ENCODE results near the gene NPC1L1. TPM values are rescaled to one million over a fixed set of nuclear protein-coding genes. Genes with fewer than 3 reads are reported as not detected.
A peak's percentile ranks its signal among the peaks of the same experiment; 100 is the strongest.

NPC1L1 gene
- total RNA-seq, 1 experiment from 2014 or later = 0.28 TPM

DNA sequence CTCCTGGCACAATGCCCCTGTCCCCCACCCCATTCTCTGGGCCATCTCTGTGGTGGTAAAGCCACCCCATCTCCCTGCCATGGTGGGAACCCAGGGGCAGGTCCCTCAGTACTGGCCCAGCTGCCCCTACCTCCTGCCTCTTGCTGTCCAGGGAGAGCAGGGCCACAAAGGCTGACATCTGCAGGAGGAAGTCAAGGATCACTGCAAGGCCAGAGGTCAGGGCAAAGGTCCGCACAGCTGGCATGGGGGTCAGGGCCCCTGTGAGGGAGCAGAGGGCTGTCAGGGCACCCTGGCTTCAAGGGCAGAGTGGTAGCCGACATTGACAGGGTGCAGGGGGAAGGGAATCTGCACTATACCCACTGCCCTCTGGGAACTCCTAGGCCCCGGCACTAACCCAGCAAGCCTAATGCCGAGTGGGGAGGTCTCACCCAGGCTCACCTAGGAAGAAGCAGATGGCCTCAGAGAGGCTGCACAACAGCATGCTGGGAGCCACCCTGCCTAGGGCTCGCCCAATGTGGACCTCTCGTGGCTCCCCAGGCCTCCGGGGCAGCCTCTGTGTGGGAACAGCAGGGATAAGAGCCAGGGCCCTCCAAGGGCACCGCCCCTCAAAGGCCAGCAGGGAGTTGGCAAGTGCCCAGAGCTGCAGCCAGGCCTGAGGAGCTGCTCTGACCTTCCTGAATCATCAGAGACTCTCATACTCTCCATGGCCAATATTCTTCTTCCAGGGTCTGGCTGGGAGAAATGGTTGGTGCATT, 7.7 kb downstream of the NPC1L1 start:
- Histone ChIP-seq H3K4me1 (replicated peaks; ENCODE audit: insufficient read depth) (no peaks in the 10 kb centered on the region), H3K36me3 (ENCODE audit: low read depth) (no peaks in the 10 kb centered on the region), H3K9me3 (ENCODE audit: insufficient read depth, low read depth) (no peaks in the 10 kb centered on the region), H3K4me2 (no peak overlapping the region), H3K27me3 (ENCODE audit: insufficient read depth, low read depth) (no peaks in the 10 kb centered on the region), H3K79me2 (ENCODE audit: low read depth) (no peaks in the 10 kb centered on the region), H3K27ac (no peak overlapping the region), H3K4me3 (no peak overlapping the region), H2AFZ (no peak overlapping the region), H3K9me2 (ENCODE audit: insufficient read depth) (no peaks in the 10 kb centered on the region), H3F3A (ENCODE audit: insufficient read depth, low read depth) (no peaks in the 10 kb centered on the region), H4K20me1 (ENCODE audit: insufficient read depth) (no peaks in the 10 kb centered on the region)
- POLR2A ChIA-PET (ENCODE audit: unreplicated experiment) = no interaction called here
- CTCF ChIA-PET = interaction anchor here (1.5 kb wide), 1 partner anchor 43 kb away, joined by 6 read pairs; the partner anchor contains the start of gene NUDCD3
- no TSS peak for BruUV-seq (replicated peaks)
- peak in 1 of 2 experiments; percentile 33 for DNase-seq
- intact Hi-C loops (cut with micrococcal nuclease; ENCODE audit: unreplicated experiment) = no loop called here
- TF ChIP-seq CTCF (conservative IDR thresholded peaks at IDR 0.05) = no peak
- TF ChIP-seq EZH2 (IDR thresholded peaks at IDR 0.05; ENCODE audit: low read depth) = no peak

DNA sequence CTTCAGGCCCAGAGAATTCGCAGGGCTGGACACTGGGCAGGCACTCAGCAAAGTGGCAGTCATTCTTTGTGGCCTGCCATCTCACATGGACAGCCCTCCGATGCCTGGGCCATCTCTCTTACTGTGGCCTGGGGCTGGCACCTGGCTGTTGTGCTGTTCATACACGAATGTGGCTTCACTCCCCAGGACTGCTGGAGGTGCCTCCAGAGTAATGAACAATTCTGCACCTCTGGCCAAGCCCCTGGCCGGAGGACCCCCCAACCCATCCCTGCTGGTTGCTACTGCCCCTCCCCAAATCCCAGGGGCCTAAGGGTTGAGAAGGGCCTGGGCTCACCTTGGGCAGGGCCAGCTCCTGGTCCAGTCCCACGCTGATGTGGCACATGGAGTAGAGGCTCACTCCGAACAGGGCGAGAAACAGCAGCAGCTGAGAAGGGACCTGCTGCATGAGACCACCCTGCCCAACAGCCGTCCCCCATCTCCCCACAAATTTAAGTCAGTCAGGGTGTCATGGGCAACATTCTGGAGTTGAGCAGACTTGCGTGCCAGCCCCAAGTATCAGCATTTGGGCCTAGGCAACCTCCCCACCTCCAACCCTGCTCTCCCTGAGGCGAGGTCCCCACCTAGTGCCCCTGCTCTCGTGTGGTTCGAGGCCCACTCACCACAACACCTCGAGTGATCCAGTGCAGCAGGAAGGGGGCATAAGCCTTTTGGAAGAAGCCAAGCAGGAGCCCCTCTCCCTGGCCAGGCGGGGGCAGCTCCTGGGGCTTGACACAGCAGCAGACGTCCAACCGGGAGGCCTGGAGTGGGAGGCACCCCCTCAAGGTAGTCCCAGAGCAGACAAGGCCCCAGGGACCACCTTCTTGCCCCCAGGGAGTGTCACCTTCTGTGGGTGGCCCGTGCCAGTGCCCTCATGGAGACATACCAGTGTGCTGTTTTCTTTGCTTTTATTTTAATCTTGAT, 9.4 kb downstream of the NPC1L1 start:
- no peak for DNase-seq
- BruUV-seq (replicated peaks) = no TSS peak
- Histone ChIP-seq H3K27me3 (ENCODE audit: insufficient read depth, low read depth) (no peaks in the 10 kb centered on the region), H4K20me1 (ENCODE audit: insufficient read depth) (no peaks in the 10 kb centered on the region), H3K4me3 (no peak overlapping the region), H3K9me2 (ENCODE audit: insufficient read depth) (no peaks in the 10 kb centered on the region), H3K9me3 (ENCODE audit: insufficient read depth, low read depth) (no peaks in the 10 kb centered on the region), H2AFZ (no peak overlapping the region), H3K79me2 (ENCODE audit: low read depth) (no peaks in the 10 kb centered on the region), H3F3A (ENCODE audit: insufficient read depth, low read depth) (no peaks in the 10 kb centered on the region), H3K27ac (no peak overlapping the region), H3K4me2 (no peak overlapping the region), H3K4me1 (replicated peaks; ENCODE audit: insufficient read depth) (no peaks in the 10 kb centered on the region), H3K36me3 (ENCODE audit: low read depth) (no peaks in the 10 kb centered on the region)
- POLR2A ChIA-PET (ENCODE audit: unreplicated experiment) = no interaction called here
- CTCF ChIA-PET = no interaction called here
- intact Hi-C loops (cut with micrococcal nuclease; ENCODE audit: unreplicated experiment) = no loop called here
- TF ChIP-seq CTCF (conservative IDR thresholded peaks at IDR 0.05) (no peak), EZH2 (IDR thresholded peaks at IDR 0.05; ENCODE audit: low read depth) (no peak)

DNA sequence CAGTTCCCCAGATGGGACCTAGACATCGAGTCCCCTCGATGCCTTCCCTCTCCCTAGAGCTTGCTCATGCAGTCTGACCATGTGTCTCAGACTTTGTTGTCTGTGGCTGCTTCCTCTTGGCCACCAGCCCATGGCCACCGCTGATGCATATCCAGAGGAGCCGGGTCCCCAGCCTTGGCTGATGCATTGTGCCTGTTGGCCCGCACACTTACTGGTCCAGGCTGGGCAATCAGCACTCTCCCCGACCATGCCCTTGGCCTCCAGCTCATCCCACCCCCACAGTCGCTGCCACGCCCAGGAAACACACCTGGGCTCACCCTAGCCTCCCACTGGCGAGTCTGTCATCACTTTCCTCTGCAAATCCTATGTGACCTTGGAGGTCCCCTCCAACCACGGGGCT, 10.1 kb downstream of the NPC1L1 start:
- ChIA-PET CTCF (no interaction called here), POLR2A (ENCODE audit: unreplicated experiment) (no interaction called here)
- H2AFZ ChIP-seq = no peak overlapping the region

More for the DNA sequence above, 10.1 kb downstream of the NPC1L1 start:
- no peak for TF ChIP-seq EZH2 (IDR thresholded peaks at IDR 0.05; ENCODE audit: low read depth)
- TF ChIP-seq CTCF (conservative IDR thresholded peaks at IDR 0.05) = no peak
- Histone ChIP-seq H3K27ac (no peak overlapping the region), H3F3A (ENCODE audit: insufficient read depth, low read depth) (no peaks in the 10 kb centered on the region), H3K9me3 (ENCODE audit: insufficient read depth, low read depth) (no peaks in the 10 kb centered on the region), H3K4me1 (replicated peaks; ENCODE audit: insufficient read depth) (no peaks in the 10 kb centered on the region), H3K4me3 (no peak overlapping the region), H4K20me1 (ENCODE audit: insufficient read depth) (no peaks in the 10 kb centered on the region), H3K79me2 (ENCODE audit: low read depth) (no peaks in the 10 kb centered on the region), H3K36me3 (ENCODE audit: low read depth) (no peaks in the 10 kb centered on the region), H3K27me3 (ENCODE audit: insufficient read depth, low read depth) (no peaks in the 10 kb centered on the region), H3K4me2 (no peak overlapping the region), H3K9me2 (ENCODE audit: insufficient read depth) (no peaks in the 10 kb centered on the region)
- no TSS peak for BruUV-seq (replicated peaks)
- peak in 1 of 2 experiments; percentile 40 for DNase-seq
- intact Hi-C loops (cut with micrococcal nuclease; ENCODE audit: unreplicated experiment) = no loop called here
